ENCODE measurements around the gene CTPS2.

DNA sequence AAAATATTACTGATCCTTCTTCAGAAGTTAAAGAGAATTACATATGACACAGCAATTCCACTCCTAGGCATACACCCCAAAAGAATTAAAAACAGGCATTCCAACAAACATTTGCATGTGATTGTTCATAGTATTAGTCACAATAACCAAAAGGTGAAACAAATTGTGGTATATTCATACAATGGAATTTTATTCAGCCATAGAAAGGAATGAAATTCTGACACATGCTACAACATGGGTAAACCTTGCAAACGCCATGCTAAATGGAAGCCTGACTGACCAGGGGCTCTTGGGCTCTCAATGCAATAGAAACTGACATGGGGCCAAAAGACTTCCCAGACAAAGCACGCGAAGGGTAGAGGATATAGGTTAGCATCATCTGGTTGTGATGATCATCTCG, 124.6 kb downstream of the CTPS2 start:
- TF ChIP-seq, protein P1, sequence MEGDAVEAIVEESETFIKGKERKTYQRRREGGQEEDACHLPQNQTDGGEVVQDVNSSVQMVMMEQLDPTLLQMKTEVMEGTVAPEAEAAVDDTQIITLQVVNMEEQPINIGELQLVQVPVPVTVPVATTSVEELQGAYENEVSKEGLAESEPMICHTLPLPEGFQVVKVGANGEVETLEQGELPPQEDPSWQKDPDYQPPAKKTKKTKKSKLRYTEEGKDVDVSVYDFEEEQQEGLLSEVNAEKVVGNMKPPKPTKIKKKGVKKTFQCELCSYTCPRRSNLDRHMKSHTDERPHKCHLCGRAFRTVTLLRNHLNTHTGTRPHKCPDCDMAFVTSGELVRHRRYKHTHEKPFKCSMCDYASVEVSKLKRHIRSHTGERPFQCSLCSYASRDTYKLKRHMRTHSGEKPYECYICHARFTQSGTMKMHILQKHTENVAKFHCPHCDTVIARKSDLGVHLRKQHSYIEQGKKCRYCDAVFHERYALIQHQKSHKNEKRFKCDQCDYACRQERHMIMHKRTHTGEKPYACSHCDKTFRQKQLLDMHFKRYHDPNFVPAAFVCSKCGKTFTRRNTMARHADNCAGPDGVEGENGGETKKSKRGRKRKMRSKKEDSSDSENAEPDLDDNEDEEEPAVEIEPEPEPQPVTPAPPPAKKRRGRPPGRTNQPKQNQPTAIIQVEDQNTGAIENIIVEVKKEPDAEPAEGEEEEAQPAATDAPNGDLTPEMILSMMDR (IDR thresholded peaks at IDR 0.05) = no peak
- TF ChIP-seq POLR2AphosphoS5 (IDR thresholded peaks at IDR 0.05) (no peak), POLR2A (IDR thresholded peaks at IDR 0.05) (no peak), EP300 (IDR thresholded peaks at IDR 0.05) (no peak)
